ENCODE data around the gene ZNF469. TPM values are rescaled to one million over a fixed set of nuclear protein-coding genes. Genes with fewer than 3 reads are reported as not detected.

ZNF469 gene, protein sequence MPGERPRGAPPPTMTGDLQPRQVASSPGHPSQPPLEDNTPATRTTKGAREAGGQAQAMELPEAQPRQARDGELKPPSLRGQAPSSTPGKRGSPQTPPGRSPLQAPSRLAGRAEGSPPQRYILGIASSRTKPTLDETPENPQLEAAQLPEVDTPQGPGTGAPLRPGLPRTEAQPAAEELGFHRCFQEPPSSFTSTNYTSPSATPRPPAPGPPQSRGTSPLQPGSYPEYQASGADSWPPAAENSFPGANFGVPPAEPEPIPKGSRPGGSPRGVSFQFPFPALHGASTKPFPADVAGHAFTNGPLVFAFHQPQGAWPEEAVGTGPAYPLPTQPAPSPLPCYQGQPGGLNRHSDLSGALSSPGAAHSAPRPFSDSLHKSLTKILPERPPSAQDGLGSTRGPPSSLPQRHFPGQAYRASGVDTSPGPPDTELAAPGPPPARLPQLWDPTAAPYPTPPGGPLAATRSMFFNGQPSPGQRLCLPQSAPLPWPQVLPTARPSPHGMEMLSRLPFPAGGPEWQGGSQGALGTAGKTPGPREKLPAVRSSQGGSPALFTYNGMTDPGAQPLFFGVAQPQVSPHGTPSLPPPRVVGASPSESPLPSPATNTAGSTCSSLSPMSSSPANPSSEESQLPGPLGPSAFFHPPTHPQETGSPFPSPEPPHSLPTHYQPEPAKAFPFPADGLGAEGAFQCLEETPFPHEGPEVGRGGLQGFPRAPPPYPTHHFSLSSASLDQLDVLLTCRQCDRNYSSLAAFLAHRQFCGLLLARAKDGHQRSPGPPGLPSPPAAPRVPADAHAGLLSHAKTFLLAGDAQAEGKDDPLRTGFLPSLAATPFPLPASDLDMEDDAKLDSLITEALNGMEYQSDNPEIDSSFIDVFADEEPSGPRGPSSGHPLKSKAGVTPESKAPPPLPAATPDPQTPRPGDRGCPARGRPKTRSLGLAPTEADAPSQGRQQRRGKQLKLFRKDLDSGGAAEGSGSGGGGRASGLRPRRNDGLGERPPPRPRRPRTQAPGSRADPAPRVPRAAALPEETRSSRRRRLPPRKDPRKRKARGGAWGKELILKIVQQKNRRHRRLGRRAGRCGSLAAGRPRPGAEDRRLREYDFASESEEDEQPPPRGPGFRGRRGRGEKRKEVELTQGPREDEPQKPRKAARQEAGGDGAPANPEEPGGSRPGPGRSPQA (N-terminal part only)
- polyA plus RNA-seq (ENCODE audit: insufficient read length) = 1.2 TPM
- long read RNA-seq, donor 1, full-length matches to known transcripts = 16 of 16 reads
- long read RNA-seq, donor 1, partial matches to known transcripts = 0 of 16 reads
- long read RNA-seq, donor 1, other reads (novel, unspliced or antisense) = 0 of 16 reads
- long read RNA-seq, donor 2, full-length matches to known transcripts = 9 of 9 reads
- long read RNA-seq, donor 2, partial matches to known transcripts = 0 of 9 reads
- long read RNA-seq, donor 2, other reads (novel, unspliced or antisense) = 0 of 9 reads
- long read RNA-seq, donor 3, full-length matches to known transcripts = 9 of 9 reads
- long read RNA-seq, donor 3, partial matches to known transcripts = 0 of 9 reads
- long read RNA-seq, donor 3, other reads (novel, unspliced or antisense) = 0 of 9 reads
- long read RNA-seq, donor 4, full-length matches to known transcripts = 1 of 1 reads
- long read RNA-seq, donor 4, partial matches to known transcripts = 0 of 1 reads
- long read RNA-seq, donor 4, other reads (novel, unspliced or antisense) = 0 of 1 reads
- long read RNA-seq, donor 5, full-length matches to known transcripts = 3 of 3 reads
- long read RNA-seq, donor 5, partial matches to known transcripts = 0 of 3 reads
- long read RNA-seq, donor 5, other reads (novel, unspliced or antisense) = 0 of 3 reads
- long read RNA-seq, donor 6, full-length matches to known transcripts = 17 of 17 reads
- long read RNA-seq, donor 6, partial matches to known transcripts = 0 of 17 reads
- long read RNA-seq, donor 6, other reads (novel, unspliced or antisense) = 0 of 17 reads
- long read RNA-seq, donor 7, full-length matches to known transcripts = 12 of 12 reads
- long read RNA-seq, donor 7, partial matches to known transcripts = 0 of 12 reads
- long read RNA-seq, donor 7, other reads (novel, unspliced or antisense) = 0 of 12 reads
- long read RNA-seq, donor 8, full-length matches to known transcripts = 1 of 1 reads
- long read RNA-seq, donor 8, partial matches to known transcripts = 0 of 1 reads
- long read RNA-seq, donor 8, other reads (novel, unspliced or antisense) = 0 of 1 reads

DNA sequence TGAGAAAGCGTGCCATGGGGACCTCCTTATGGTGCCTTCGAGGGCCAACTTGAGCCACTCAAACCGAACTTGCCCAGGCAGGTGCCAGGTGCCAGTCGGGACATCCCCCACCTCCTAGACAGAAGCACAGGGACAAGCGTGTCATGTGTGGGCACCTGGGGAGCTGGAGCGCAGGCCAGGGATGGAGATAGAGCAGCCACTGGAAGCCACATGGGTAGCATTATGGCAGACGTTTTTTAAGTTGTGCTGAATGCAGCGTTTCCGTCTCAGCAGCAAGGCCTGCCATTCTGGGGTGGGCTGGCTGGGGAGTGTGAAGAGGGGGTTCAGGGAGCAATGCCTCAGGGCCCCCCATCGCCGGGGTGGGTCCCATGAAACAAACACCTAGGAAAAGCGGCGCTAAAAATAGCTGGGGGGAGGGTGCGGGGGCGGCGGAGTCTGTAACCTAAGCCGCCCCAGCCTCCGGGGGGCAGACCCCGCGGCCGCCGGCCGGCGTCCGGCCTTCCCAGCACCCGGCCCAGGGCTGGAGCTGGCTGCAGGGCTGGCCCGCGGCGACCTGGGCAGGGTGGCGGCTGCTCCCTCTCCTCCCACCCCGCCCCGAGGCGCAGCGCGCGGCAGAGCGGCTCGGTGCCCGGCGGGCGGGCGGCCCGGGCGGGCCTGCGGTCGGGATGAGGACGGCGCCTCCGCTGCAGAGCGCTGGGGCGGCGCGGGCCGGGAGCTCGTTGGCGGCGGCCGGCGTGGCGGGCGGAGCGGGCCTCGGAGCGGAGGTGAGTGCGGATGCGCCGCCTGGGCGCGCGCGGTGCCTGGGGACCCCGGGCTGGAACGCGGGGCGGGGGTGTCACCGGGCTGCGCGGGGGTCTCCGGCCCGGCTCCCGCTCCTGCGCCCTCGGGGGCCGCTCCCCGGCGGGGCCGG lies at the start of gene ZNF469:
TSS of gene ZNF469 (plus strand) at position 469 of the 910 bp plus-strand sequence. CDS start 44,512 bp downstream, outside the sequence.
- DNase-seq = no peak

GRCh38 chr16:88333848-88334777 lies 48.6 kb upstream of the ZNF469 start:
- DNase-seq = no peak

GRCh38 chr16:88334778-88335720 lies 47.7 kb upstream of the ZNF469 start:
- no peak for DNase-seq

GRCh38 chr16:88337021-88337420 lies 45.7 kb upstream of the ZNF469 start:
- DNase-seq = no peak

DNA sequence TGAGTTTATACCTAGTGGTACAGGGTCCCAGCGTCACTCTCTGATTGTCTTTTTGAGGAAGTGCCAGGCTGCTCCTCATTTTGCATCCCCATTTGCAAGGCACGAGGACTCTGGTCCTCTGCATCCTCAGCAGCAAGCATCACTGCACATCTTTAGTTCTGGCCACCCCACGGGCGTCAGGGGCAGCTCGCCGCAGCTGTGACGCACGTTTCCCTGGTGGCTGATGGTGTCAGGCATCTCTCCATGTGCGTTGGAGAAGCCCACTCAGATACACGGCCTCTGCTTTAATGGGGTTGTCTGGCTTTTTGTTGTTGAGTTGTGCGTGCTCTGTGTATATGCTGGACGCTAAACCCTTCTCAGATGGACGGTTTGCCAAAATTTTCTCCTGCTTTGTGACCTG lies 45.2 kb upstream of the ZNF469 start:
- DNase-seq = no peak

DNA sequence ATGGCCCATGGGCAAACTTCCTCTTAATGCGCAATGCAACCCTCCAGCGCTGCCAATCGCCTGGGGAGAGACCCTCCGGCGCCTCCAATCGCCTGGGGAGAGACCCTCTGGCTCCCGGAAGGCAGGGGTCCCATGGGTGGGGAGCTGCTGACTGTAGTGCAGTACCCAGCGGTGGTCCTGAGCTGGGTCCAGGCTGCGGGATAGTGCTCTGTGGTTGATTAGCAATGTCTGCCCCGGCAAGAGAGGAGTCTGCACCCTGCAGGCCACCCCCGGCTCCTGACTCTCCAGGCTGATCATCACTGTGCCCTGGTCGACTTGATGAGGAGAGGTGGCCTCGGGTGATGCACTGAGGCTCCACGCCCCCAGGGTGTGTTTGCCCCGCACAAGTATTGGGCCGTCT lies 44.6 kb upstream of the ZNF469 start:
- DNase-seq = no peak

DNA sequence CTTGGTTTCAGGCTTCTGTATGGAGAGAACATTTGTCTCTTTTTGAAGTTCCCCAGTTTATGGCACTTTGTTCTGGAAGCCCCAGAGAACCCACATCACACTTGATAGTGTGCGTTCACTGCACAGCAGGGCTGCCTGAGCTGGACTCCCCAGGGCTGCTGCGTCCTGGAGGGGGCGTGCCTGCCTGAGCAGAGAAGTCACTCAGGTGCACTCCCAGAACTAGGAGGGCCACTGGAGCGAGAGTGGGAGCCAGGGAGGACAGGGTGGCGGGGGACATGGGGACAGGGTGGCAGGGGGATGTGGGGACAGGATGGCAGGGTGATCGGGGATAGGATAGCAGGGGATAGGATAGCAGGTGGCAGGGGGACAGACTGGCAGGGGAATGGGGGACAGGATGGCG lies 43.9 kb upstream of the ZNF469 start:
- no peak for DNase-seq

DNA sequence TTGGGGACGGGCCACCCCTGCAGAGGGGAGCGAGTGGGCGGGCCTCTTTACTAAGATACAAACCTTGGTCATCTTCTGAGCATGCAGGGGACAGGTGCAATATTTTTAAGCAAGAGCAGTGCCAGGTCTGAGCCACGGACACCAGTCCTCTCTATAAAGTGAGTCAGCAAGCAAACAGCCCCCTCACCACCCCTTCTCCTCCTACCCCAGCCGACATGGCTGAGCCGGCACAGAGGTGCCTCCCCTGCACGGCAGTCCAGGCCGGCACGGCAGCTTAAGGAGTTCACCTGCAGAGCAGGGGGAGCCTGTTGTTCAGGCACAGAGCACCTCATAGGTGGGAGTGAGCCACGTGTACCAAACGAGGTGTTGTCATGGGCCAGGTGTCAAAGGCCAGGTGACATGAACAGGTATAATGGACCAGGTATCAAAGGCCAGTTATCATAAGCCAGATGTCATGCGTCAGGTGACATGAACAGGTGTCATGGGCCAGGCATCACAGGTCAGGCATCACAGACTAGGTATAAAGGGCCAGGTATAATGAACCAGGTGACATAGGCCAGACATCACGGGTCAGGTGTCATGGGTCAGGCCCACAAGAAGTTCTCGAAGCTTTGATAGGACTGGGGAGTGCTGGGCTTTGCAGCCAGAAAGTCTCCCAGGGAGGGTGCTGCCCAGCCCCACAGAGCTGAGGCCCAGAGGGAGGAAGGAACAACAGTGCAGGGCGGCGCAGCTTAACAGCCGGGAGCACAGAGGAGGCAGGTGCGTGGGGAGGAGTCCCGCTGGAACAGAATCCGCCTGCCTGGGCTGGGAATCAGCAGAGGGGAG lies 42.6 kb upstream of the ZNF469 start:
- no peak for DNase-seq

DNA sequence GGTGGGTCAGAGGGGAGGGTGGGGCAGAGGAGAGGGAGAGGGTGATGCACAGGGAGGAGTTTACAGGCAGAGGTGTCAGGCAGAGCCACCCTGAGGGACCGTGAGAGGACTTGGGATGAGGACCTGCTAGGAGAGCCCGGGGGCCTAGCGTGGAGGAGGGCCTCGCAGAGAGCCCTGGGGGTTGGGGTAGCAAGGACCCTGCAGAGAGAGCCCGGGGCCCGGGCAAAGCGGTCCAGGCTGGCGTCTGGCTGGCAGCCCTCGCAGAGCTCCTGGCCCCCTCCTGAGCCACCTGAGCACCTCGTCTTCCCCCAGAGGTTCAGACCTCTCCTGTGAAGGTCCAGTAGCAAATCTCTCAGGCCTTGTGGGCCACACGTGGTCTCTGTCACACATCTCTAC lies 42.0 kb upstream of the ZNF469 start:
- no peak for DNase-seq

DNA sequence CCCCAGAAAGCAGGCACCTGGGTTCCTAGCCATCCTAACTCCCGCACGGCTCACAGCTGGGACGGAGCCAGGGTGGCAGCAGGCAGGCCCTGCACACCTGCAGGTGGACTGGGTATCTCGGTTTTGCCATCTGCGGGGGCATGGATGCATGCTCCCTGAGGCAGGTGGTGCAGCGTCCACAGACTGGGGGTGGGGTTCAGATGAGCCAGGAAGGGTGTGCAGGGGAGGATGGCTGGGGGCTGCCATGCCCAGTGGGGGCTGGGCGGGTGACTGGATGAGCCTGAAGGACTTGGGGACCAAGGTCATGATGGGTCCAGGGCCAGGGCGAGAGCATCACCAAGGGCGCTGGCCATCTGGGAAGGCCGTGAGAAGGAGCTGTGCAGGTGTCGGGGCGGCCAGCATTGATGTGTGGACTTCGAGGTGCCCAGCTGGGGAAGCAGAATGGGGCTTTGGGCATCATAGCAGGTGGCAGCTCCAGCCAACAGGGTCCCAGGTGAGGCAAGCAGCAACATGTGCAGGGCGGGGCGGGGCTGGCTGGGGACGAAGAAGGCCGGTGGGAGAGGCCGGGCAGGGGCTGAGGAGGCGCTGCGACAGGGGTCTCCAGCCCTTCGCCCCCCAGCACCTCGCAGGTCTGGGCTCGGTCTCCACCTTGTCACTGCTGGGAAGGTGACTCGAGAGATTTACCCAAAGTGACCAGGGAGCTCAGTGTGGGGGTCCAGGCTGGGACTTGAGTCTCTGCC lies 41.0 kb upstream of the ZNF469 start:
- DNase-seq = no peak

GRCh38 chr16:88342491-88342890 lies 40.3 kb upstream of the ZNF469 start:
- DNase-seq = no peak

GRCh38 chr16:88343271-88343791 lies 39.4 kb upstream of the ZNF469 start:
- no peak for DNase-seq

DNA sequence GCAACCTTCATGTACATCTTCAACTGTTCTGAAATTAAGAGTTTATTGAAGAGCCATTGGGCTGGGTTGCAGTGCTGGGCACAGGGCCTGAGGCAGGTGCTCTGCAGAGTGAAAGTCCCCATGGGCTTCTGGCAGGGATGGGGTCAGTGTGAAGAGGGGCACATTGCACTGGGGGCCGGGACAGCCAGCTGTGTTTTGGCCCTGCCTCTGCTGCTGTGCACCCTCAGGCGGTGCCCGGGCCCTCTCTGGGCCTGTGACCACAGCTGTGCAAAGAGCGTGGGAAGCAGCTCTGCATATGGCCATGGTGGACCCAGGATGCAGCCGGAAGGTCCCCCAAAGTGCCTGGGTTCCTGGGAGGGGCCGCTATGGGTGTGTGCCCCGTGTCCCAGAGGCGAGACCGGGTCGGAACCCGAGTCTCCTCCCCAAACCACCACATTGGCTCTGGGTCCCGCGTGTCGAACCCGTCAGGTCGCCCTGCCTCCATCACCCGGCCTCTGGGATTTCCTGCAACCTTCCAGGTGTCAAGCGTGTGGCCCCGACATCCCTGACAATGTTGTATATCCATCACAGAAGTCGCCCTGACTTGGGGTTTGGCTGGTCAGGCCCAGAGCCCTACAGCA lies 38.2 kb upstream of the ZNF469 start:
- DNase-seq = no peak

- no peak for DNase-seq
These were observed 37.6 kb upstream of the ZNF469 start for GRCh38 chr16:88345031-88345720.

All from left kidney (tissue), 8 donors.